Mucosa of descending colon (tissue), 3 donors: ENCODE results near the gene PRKG1. TPM values are rescaled to one million over a fixed set of nuclear protein-coding genes. Genes with fewer than 3 reads are reported as not detected.
A peak's percentile ranks its signal among the peaks of the same experiment; 100 is the strongest.

Experiments used
- ATAC-seq: fragments of 200-7000 bp; cut with Tn5 transposase; one replicate; pipeline ENCODE4 v1.9.1; 2020; ENCODE audit warnings: mild to moderate bottlenecking, moderate library complexity
- DNase-seq, 3 donors: peaks; one replicate each; pipeline ENCODE4 v3.0.0-alpha.2; 2020
- H3K36me3 ChIP-seq: fragments of 200-600 bp; one replicate; pipeline ENCODE4 v1.8.0; 2021; ENCODE audit warnings: low read depth, mild to moderate bottlenecking
- H3K4me1 ChIP-seq: fragments of 200-600 bp; one replicate; pipeline ENCODE4 v1.8.0; 2021; ENCODE audit warnings: low read depth, mild to moderate bottlenecking
- H3K4me3 ChIP-seq: fragments of 200-600 bp; one replicate; pipeline ENCODE4 v1.8.0; 2021; ENCODE audit warnings: mild to moderate bottlenecking
- H3K9me3 ChIP-seq: fragments of 200-600 bp; one replicate; pipeline ENCODE4 v1.8.0; 2021; ENCODE audit warnings: mild to moderate bottlenecking
- intact Hi-C, 2 donors: fragments of 100-400 bp; cut with DNase I in 1 of 2; cut with micrococcal nuclease in 1 of 2; formaldehyde crosslinking; loops; one replicate each; pipeline versions ENCODE4 v1.11.0 to v1.11.1; 2022; cut with DNase I, micrococcal nuclease
- total RNA-seq, 3 donors: library from RNA; stranded (reverse); fragmentation: NEBNext Ultra II Directional in 2 of 3; extraction: Animal tissue kit (Norgen Biotek cat#: 25700) in 2 of 3; gene quantifications; one replicate each; pipeline versions ENCODE4 v1.2.1 to v1.2.4, GENCODE V29; 2021 to 2023
- TF ChIP-seq, protein P1 (sequence below): fragments of 200-600 bp; IDR thresholded peaks from one replicate; pipeline ENCODE4 v1.8.0; 2022; ENCODE audit warnings: antibody characterized with exemption, mild to moderate bottlenecking
- donor health status: DM: no; HTN: no; CAD: no; lungs with moderate emphysema.
- donor health status: DM: no; HTN: no; CAD: no.
- donor health status: DM: no; HTN: yes; CAD: no.

The PRKG1 gene
- total RNA-seq, 3 donors from 2014 or later: 17.1 to 55.6 (median 21.1) TPM

DNA sequence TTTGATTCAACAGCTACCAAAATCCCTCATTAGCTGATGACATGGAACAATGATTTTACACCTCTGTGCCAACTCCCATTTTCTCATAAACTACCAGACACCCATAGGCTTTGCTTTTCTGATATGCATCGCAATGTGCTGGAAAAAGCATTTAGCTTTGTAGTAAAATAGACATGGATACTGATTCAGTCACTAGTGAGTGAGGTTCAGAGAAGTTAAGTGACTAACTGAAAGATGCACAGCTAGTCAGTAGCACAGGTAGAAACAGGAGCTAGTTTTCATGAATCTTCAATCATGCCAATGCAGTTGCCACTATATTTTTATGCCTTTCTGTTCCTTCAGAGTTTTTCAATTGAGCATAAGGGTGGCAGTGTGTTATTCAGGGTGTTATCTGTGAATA lies 38.7 kb downstream of the PRKG1 start:
- no peaks in the 10 kb centered on the region for H3K36me3 ChIP-seq
- H3K4me1 ChIP-seq: peaks cover 2% of the 10 kb centered on the region
- H3K4me3 ChIP-seq: no peak overlapping the region
- TF ChIP-seq, protein P1, sequence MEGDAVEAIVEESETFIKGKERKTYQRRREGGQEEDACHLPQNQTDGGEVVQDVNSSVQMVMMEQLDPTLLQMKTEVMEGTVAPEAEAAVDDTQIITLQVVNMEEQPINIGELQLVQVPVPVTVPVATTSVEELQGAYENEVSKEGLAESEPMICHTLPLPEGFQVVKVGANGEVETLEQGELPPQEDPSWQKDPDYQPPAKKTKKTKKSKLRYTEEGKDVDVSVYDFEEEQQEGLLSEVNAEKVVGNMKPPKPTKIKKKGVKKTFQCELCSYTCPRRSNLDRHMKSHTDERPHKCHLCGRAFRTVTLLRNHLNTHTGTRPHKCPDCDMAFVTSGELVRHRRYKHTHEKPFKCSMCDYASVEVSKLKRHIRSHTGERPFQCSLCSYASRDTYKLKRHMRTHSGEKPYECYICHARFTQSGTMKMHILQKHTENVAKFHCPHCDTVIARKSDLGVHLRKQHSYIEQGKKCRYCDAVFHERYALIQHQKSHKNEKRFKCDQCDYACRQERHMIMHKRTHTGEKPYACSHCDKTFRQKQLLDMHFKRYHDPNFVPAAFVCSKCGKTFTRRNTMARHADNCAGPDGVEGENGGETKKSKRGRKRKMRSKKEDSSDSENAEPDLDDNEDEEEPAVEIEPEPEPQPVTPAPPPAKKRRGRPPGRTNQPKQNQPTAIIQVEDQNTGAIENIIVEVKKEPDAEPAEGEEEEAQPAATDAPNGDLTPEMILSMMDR: no peak
- ATAC-seq: no peak
- intact Hi-C loops: no loop called here
- DNase-seq: no peak
- H3K9me3 ChIP-seq: no peaks in the 10 kb centered on the region

DNA sequence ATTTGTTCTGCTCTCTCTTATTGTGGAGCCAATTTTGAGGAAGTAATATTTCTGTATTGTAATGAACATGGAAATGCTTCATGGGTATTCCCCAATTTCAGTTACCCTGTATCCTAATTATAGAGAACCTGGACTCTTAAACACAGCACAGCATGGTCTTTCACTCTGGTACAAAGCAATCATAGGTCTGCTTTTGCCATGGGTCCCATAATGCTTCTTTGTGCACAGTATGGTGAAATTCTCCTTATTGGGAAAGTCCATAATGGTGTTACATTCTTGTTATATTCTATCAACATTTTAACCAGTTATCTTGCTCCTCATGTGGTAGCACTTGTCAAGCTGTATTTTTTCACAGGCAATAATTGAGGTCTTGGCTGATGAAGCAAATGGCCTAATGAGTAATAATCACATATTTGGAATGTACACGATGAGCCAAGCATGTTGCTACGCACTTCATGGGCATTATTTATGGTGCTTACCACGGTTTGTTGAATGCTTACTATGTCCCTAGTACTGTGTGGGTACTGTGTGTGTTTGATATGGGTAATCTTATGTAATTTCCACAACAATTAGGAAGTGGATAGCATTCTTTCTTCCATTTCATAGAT lies 42.9 kb downstream of the PRKG1 start:
- H3K4me3 ChIP-seq: no peak overlapping the region
- peaks cover 2% of the 10 kb centered on the region for H3K4me1 ChIP-seq
- H3K9me3 ChIP-seq: no peaks in the 10 kb centered on the region
- TF ChIP-seq, protein P1: no peak
- no peaks in the 10 kb centered on the region for H3K36me3 ChIP-seq
- ATAC-seq (no peak), DNase-seq (no peak)
- intact Hi-C loops: no loop called here

DNA sequence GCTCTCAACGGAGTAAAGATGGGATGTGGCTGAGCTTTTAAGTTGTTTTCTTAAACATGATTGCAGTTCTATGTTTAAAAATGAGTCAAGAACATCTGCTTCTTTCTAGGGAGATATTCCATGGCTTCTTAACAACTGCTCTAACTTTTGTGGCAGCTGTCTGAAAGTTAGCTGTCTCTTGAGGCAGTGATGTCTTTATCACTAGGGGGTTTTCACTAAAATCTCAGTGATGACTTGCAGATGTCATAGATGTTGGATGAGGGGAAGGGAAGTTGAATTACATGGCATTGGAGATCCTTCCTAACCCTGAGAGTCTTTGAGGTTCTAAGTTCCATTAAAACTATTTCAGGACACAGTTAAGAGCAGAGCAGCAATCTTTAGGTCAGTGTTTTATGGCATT lies 43.5 kb downstream of the PRKG1 start:
- no peaks in the 10 kb centered on the region for H3K36me3 ChIP-seq
- H3K4me1 ChIP-seq: peaks cover under 1% of the 10 kb centered on the region
- TF ChIP-seq, protein P1: no peak
- DNase-seq (no peak), ATAC-seq (no peak)
- H3K9me3 ChIP-seq: no peaks in the 10 kb centered on the region
- no peak overlapping the region for H3K4me3 ChIP-seq
- intact Hi-C loops: no loop called here

DNA sequence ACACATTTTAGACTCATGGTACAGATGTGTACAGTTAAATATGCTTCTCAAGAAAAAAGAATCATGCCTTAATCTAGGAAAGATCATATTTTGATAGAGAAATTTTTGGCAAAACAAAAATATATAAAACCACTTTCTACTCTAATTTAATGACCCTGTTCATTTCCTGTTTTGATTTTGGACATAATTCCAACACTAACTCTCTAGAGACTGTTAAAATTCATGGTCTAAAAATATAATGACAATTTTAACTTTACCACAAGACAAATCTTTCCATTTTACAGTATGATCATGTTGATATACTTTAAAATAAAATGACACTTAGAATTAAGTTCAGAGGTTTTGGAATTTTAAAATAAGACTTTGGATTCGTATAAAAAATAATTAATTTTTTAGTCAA lies 45.2 kb downstream of the PRKG1 start:
- TF ChIP-seq, protein P1: no peak
- ATAC-seq (no peak), DNase-seq (no peak)
- Histone ChIP-seq H3K9me3 (no peaks in the 10 kb centered on the region), H3K4me1 (no peaks in the 10 kb centered on the region), H3K36me3 (no peaks in the 10 kb centered on the region), H3K4me3 (no peak overlapping the region)
- intact Hi-C loops: no loop called here

DNA sequence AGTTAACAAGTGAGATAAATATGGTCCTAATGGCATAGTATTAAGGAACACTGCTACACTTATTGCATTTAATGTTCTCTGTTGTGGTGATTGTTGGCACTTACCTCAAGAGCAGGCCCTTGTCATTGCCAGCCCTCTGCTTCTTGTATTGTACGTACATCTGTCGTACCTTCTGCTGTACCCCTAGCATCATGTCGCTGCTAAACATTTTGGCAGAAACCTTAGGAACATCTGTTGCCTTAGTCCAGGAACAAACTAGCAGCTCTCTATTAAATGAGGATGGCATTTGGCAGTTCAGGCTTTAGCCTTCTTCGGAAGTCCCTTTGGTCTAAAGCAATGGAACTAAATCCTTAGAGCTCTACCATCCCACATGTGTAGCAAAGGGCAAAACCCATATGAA lies 47.6 kb downstream of the PRKG1 start:
- TF ChIP-seq, protein P1: no peak
- DNase-seq: no peak
- peaks cover 3% of the 10 kb centered on the region for H3K9me3 ChIP-seq
- H3K36me3 ChIP-seq: no peaks in the 10 kb centered on the region
- ATAC-seq: no peak
- no peaks in the 10 kb centered on the region for H3K4me1 ChIP-seq
- no peak overlapping the region for H3K4me3 ChIP-seq
- intact Hi-C loops: no loop called here

DNA sequence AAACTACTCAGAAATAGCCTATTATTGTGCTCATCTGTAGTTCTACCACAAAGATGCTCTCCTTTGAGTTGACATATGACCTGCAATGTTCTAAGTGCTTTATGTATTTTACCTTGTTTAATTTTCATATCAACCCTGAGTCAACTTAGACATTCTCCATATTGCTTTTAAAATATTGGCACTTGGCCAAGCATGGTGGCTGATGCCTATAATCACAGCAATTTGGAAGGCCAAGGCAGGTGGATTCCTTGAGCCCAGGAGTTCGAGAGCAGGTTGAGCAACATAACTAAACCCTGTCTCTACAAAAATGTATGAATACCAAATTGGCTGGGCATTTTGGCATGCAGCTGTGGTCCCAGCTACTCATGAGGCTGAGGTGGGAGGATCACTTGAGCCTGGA lies 50.6 kb downstream of the PRKG1 start:
- Histone ChIP-seq H3K9me3 (peaks cover 3% of the 10 kb centered on the region), H3K4me1 (no peaks in the 10 kb centered on the region), H3K36me3 (no peaks in the 10 kb centered on the region), H3K4me3 (no peak overlapping the region)
- intact Hi-C loops: no loop called here
- no peak for ATAC-seq
- DNase-seq: peak in 1 of 3 donors; percentile 6
- TF ChIP-seq, protein P1: no peak
